Activated T-helper 2 cell treated with anti-CD3 and anti-CD28 coated beads, Interferon-gamma antibody, Interleukin-2, Interleukin-4, amounts not matched to agents 10 μg/mL and 5 μg/mL and 100 μg/mL, durations not matched to agents 14 hours and 24 hours and 36 hours (primary cell): Measurements from ENCODE around the gene NBEA. TPM values are rescaled to one million over a fixed set of nuclear protein-coding genes. Genes with fewer than 3 reads are reported as not detected.

Experiments
- DNase-seq: peaks from one replicate; pipeline ENCODE4 v3.0.0; 2021; ENCODE audit warnings: low spot score
- H3K27ac Mint-ChIP-seq: one replicate; pipeline ENCODE4 v1.8.0; 2021; ENCODE audit warnings: mixed read lengths
- H3K27me3 Mint-ChIP-seq: one replicate; pipeline ENCODE4 v1.8.0; 2021; ENCODE audit warnings: low read depth, mixed read lengths
- H3K36me3 Mint-ChIP-seq: one replicate; pipeline ENCODE4 v1.8.0; 2021; ENCODE audit warnings: low read depth, mixed read lengths
- H3K4me1 Mint-ChIP-seq: one replicate; pipeline ENCODE4 v1.8.0; 2021; ENCODE audit warnings: low read depth, mixed read lengths
- H3K4me3 Mint-ChIP-seq: one replicate; pipeline ENCODE4 v1.8.0; 2021; ENCODE audit warnings: low read depth, mild to moderate bottlenecking, moderate library complexity, mixed read lengths
- H3K9me3 Mint-ChIP-seq: one replicate; pipeline ENCODE4 v1.8.0; 2021; ENCODE audit warnings: mixed read lengths
- intact Hi-C: fragments of 100-400 bp; cut with micrococcal nuclease; formaldehyde crosslinking; loops from one replicate; pipeline ENCODE4 v1.15.1; 2023
- total RNA-seq: library from RNA; stranded (reverse); gene quantifications from 2 replicates; pipeline ENCODE4 v1.2.3, GENCODE V29; 2022

The NBEA gene
- total RNA-seq, 1 donor from 2014 or later = 0.14 TPM

DNA sequence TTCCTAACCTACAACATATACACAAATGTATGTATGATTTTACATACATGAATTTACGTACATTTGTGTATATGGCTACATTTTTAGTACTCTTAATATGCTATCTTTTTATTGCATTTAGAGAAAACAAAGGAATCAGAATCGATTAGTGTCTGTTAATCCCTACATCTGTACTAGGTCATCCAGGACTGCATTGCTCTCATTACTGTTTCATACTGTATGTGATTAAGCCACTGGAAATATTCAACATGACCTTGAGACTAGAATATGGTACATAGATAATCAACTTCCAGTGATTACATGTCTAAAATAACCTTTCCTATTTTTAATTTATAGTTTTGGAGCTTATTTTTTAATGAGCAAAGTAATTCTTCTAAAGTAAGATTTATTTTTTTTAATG is 539.7 kb downstream of the NBEA start:
- intact Hi-C loops = no loop called here
- H3K27ac Mint-ChIP-seq = no peak overlapping the region

GRCh38 chr13:35482527-35482926 is 540.5 kb downstream of the NBEA start:
- Mint-ChIP-seq H3K4me1 (no peaks in the 10 kb centered on the region), H3K9me3 (no peaks in the 10 kb centered on the region), H3K4me3 (no peak overlapping the region), H3K27ac (no peak overlapping the region), H3K27me3 (peaks cover 18% of the 10 kb centered on the region), H3K36me3 (no peaks in the 10 kb centered on the region)
- intact Hi-C loops = no loop called here
- DNase-seq = no peak

More for the DNA sequence above, 539.7 kb downstream of the NBEA start:
- Mint-ChIP-seq H3K4me1 (no peaks in the 10 kb centered on the region), H3K36me3 (no peaks in the 10 kb centered on the region), H3K27me3 (peaks cover 25% of the 10 kb centered on the region), H3K9me3 (no peaks in the 10 kb centered on the region), H3K4me3 (no peak overlapping the region)
- DNase-seq = no peak

DNA sequence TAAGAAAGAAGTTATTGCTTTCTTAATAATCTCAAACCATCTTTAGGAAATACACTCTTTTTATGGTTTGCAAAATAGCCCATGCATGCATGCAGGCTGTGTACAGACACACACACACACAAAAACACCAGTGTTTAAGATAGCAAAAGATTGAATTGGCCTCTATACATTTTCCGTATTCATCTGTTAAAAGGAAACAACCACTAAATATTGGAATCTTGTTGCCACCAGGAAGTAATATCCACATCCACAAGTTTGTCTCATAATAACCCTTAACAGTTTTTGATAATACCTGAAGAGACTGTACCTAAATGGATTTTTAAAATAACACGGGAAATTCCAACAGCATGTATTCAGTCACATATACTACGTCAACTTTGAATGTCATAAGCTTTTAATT is 541.7 kb downstream of the NBEA start:
- no peaks in the 10 kb centered on the region for H3K36me3 Mint-ChIP-seq
- H3K9me3 Mint-ChIP-seq = no peaks in the 10 kb centered on the region
- no peak overlapping the region for H3K27ac Mint-ChIP-seq
- no peak overlapping the region for H3K4me3 Mint-ChIP-seq
- no peak for DNase-seq
- intact Hi-C loops = no loop called here
- H3K4me1 Mint-ChIP-seq = no peaks in the 10 kb centered on the region
- peaks cover 8% of the 10 kb centered on the region for H3K27me3 Mint-ChIP-seq

DNA sequence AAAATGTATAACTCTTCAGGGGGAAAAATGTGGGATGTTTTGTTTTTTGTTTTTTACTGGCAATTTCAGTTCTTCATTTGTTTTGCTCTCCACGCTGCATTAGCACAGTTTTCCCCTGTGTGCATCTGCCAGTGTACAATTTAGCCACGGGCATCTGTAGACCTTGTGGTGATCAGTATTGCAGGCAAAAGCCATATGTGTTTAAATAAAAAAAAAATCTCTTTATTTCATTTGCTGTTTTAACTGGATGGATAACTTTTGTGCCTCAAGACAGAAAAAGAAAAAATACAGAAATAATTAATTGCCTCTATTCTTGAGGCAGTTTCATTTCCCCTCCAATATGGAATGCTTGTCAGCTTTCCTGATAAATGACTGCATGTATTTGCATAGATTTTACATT is 542.3 kb downstream of the NBEA start:
- Mint-ChIP-seq H3K27ac (no peak overlapping the region), H3K36me3 (no peaks in the 10 kb centered on the region), H3K9me3 (no peaks in the 10 kb centered on the region), H3K4me1 (no peaks in the 10 kb centered on the region), H3K4me3 (no peak overlapping the region), H3K27me3 (peaks cover 2% of the 10 kb centered on the region)
- DNase-seq = no peak
- intact Hi-C loops = no loop called here

DNA sequence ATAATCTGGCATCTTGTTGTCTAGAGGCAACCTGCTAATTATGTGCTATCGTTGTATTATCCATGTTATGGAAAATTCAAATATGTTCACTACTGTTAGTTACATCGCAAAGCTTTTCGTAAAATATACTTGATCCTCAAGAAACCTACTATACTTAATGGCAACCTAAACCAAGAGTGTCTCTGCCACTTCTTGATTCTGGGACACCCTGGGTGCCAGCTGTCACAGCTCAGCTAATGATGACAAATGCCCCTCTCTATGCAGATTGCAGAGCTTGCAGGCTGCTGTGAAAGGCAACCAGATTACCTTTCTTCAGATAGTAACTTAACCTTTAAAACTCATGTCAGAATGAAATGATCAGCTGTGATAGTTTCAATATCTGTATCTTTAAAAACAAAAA is 543.4 kb downstream of the NBEA start:
- no peak overlapping the region for H3K4me3 Mint-ChIP-seq
- no peaks in the 10 kb centered on the region for H3K9me3 Mint-ChIP-seq
- H3K27ac Mint-ChIP-seq = no peak overlapping the region
- intact Hi-C loops = no loop called here
- H3K4me1 Mint-ChIP-seq = no peaks in the 10 kb centered on the region
- DNase-seq = no peak
- peaks cover 2% of the 10 kb centered on the region for H3K27me3 Mint-ChIP-seq
- no peaks in the 10 kb centered on the region for H3K36me3 Mint-ChIP-seq

- Mint-ChIP-seq H3K4me3 (no peak overlapping the region), H3K9me3 (no peaks in the 10 kb centered on the region), H3K36me3 (no peaks in the 10 kb centered on the region), H3K27me3 (peaks cover 2% of the 10 kb centered on the region), H3K4me1 (no peaks in the 10 kb centered on the region), H3K27ac (no peak overlapping the region)
- no peak for DNase-seq
- intact Hi-C loops = no loop called here
Observed at GRCh38 chr13:35489050-35489449, 547.0 kb downstream of the NBEA start.

DNA sequence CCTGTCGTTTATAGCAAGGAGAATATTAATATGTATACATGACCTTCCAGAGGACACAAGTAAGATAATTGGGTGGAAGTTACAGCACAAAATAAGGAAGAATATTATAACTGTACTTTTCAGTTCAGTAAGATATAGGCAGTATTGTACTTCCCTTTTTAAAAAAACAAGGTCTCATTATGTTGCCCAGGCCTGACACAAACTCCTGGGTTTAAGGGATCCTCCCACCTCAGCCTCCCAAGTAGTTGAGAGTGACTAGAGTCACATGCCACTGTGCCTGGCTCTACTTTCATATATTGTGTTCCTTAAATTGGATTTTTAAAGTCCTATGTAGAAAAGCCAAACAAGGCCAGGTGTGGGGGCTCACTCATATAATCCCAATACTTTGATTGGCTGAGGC is 553.9 kb downstream of the NBEA start:
- H3K27me3 Mint-ChIP-seq = no peaks in the 10 kb centered on the region
- no peak for DNase-seq
- no peaks in the 10 kb centered on the region for H3K36me3 Mint-ChIP-seq
- H3K9me3 Mint-ChIP-seq = no peaks in the 10 kb centered on the region
- H3K4me1 Mint-ChIP-seq = no peaks in the 10 kb centered on the region
- H3K27ac Mint-ChIP-seq = no peak overlapping the region
- intact Hi-C loops = no loop called here
- H3K4me3 Mint-ChIP-seq = no peak overlapping the region

GRCh38 chr13:35496761-35497386 is 554.8 kb downstream of the NBEA start:
- Mint-ChIP-seq H3K9me3 (no peaks in the 10 kb centered on the region), H3K4me3 (no peak overlapping the region), H3K36me3 (no peaks in the 10 kb centered on the region), H3K27ac (no peak overlapping the region), H3K4me1 (no peaks in the 10 kb centered on the region), H3K27me3 (no peaks in the 10 kb centered on the region)
- intact Hi-C loops = no loop called here
- no peak for DNase-seq

GRCh38 chr13:35498231-35498630 is 556.2 kb downstream of the NBEA start:
- no peak overlapping the region for H3K4me3 Mint-ChIP-seq
- H3K9me3 Mint-ChIP-seq = no peaks in the 10 kb centered on the region

DNA sequence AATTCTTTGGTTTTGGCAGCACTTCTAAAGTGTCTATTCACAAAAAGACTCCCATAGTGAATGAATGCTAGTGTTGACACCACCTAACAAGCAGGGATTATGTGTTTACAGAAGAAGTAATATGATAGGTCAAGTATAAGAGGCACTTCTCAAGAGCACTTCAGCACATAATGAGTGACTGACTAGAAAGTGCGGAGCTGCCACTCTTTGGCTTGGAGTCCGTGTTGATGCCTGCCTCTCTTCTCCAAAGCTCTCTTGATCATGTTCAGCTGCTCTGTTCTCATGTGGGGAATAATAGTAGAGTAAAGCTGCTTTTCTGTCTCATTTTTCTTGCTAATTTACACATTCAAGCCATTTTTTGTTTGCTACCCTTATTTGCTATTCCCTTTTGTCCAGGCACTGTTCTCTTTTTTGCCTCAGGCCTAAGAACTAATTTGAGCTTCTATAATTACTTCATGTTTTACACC is 557.2 kb downstream of the NBEA start:
- DNase-seq = no peak

More at GRCh38 chr13:35498231-35498630, 556.2 kb downstream of the NBEA start:
- H3K36me3 Mint-ChIP-seq = no peaks in the 10 kb centered on the region
- H3K27me3 Mint-ChIP-seq = no peaks in the 10 kb centered on the region
- intact Hi-C loops = no loop called here
- H3K4me1 Mint-ChIP-seq = no peaks in the 10 kb centered on the region
- no peak overlapping the region for H3K27ac Mint-ChIP-seq
- no peak for DNase-seq

DNA sequence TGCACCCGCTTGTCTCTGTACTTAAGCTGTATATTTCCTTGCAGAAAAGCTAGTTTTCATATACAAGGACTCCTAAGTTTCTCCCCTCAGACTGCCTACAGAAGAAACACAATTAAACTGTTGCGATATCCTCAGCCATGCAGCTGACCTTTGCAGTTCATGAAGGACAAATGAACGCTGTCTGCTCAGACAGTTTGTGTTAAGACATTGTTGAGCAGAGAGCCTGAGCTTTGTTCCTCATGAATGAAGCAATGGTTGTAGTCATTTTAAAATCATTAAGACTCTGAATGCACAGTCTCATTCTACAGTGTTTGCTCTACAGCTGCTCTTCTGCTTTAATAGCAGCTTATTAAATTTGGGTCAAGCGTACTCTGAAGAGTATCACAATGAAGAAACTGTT is 557.6 kb downstream of the NBEA start:
- Mint-ChIP-seq H3K27ac (no peak overlapping the region), H3K4me3 (no peak overlapping the region), H3K4me1 (no peaks in the 10 kb centered on the region), H3K36me3 (no peaks in the 10 kb centered on the region), H3K9me3 (no peaks in the 10 kb centered on the region), H3K27me3 (no peaks in the 10 kb centered on the region)
- intact Hi-C loops = no loop called here
- DNase-seq = no peak

More for the DNA sequence above, 557.2 kb downstream of the NBEA start:
- no peaks in the 10 kb centered on the region for H3K9me3 Mint-ChIP-seq
- no peaks in the 10 kb centered on the region for H3K27me3 Mint-ChIP-seq
- no peak overlapping the region for H3K27ac Mint-ChIP-seq
- intact Hi-C loops = no loop called here
- H3K36me3 Mint-ChIP-seq = no peaks in the 10 kb centered on the region
- H3K4me3 Mint-ChIP-seq = no peak overlapping the region
- no peaks in the 10 kb centered on the region for H3K4me1 Mint-ChIP-seq

GRCh38 chr13:35500144-35500543 is 558.1 kb downstream of the NBEA start:
- DNase-seq = no peak
- no peaks in the 10 kb centered on the region for H3K4me1 Mint-ChIP-seq
- no peak overlapping the region for H3K27ac Mint-ChIP-seq
- no peak overlapping the region for H3K4me3 Mint-ChIP-seq
- intact Hi-C loops = no loop called here
- no peaks in the 10 kb centered on the region for H3K27me3 Mint-ChIP-seq
- no peaks in the 10 kb centered on the region for H3K36me3 Mint-ChIP-seq
- H3K9me3 Mint-ChIP-seq = no peaks in the 10 kb centered on the region

DNA sequence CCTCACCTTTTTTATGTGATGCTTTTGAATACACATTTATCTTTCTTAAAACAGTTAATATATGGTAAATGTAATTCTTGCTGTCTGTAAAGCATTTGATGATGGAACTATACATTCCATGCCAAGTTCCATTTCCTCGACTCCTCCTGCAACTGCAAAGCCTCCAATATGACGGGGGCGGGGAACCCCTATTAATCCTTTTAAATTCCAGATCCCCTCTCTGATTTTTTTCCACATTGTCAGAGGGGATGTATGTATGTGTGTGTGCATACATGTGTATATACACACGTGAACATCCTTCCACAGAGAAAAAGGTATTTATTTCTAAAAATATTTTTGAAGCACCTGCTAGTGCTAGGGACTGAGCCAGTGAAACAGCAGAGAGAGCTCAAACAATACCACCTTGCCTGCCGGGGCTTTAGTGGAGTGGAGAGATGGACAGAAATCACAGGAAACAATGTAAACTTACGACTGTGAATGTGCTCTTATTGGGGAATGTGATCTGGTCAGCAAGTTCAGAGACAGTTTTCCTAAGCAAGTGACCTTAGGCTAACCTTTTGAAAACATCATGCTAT is 559.7 kb downstream of the NBEA start:
- no peaks in the 10 kb centered on the region for H3K27me3 Mint-ChIP-seq
- no peak for DNase-seq
- intact Hi-C loops = no loop called here
- no peak overlapping the region for H3K27ac Mint-ChIP-seq
- H3K4me1 Mint-ChIP-seq = no peaks in the 10 kb centered on the region
- no peaks in the 10 kb centered on the region for H3K36me3 Mint-ChIP-seq
- no peak overlapping the region for H3K4me3 Mint-ChIP-seq
- no peaks in the 10 kb centered on the region for H3K9me3 Mint-ChIP-seq
